Measurements from ENCODE around the gene PRKD1.

PRKD1 gene

DNA sequence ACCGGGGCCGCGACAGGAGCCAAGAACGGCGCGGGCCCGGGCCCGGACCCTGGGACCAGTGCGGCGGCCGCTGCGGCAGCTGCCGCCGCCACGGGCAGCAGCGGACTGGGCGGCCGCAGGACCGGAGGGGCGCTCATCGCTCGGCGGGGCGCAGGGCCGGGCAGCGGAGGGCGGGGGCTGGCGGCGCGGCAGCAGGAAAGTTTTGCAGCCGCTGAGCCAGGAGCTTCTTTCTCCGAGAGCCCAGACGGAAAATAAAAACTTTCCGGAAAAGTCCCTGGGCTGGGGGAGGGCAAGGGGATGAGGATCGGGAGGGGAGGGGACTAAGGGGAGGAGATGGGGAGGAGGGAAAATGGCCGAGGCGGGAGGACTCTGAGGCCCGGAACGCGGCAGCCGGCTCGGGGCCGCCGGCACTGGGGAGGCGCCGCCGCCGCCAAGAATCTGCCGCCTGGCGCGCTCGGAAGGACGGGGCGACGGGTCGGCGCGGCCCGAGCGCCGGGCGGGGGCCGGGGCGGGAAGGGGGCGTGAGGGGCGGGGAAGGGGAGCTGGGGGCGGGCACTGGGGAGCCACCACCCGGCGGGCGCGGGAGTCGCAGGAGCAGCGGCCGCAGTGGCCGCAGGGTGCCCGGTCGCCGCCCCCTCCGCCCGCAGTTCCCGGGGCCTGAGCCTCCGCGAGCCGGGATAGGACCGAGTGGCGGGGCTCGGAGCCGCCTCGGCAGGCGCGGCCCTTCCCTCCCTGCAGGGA, at the start of gene PRKD1:
Gene PRKD1 (minus strand): TSS at position 472 of the 741 bp plus-strand sequence.
- TF ChIP-seq CTCF (IDR thresholded peaks at IDR 0.05): peak; percentile 25
- H3K27ac ChIP-seq: peak within 1 kb of the TSS; percentile 76 to 92
- DNase-seq (ENCODE audit: low spot score): peak; percentile 81

DNA sequence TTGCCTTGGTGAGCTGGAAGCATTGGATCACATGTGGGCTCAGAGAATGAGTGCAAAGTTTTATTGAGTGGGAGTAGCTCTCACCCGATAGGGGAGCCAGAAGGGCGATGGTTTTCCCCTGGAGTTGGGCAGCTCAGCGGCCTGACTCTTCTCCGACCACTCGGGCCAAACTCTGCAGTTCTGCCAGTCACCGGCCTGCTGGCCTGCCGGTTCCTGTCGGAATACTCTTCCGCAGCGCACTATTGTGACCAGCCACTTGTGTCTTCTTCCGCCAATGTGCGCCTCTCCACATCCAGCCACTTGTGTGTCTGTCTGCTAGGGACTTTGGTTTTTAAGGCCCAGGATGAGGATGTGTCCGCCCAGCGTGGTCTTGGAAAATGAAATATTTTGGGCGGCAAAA, 43.5 kb upstream of the PRKD1 start:
- TF ChIP-seq CTCF (IDR thresholded peaks at IDR 0.05): no peak
- Histone ChIP-seq H3K27ac (no peak overlapping the region), H3K4me3 (no peak overlapping the region)
- no peak for DNase-seq (ENCODE audit: low spot score)

More for the DNA sequence above, at the start of gene PRKD1:
- peak within 1 kb of the TSS; percentile 93 for H3K4me3 ChIP-seq

DNA sequence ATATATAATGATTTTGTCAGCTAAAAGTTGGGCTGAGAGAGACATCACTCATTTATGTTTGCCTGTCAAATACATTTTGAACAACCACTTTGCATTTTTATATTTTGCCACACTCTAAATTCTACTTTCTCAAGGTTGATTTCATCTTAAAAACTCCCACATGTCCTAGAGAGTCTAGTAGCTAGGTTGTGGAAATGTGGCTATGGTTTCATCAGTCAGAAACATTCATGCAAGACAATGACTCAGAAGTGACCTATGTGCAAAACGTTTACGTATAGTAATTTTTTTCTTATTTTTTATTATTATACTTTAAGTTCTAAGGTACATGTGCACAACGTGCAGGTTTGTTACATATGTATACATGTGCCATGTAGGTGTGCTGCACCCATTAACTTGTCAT, 27.4 kb upstream of the PRKD1 start:
- no peak for DNase-seq (ENCODE audit: low spot score)
- Histone ChIP-seq H3K27ac (no peak overlapping the region), H3K4me3 (no peak overlapping the region)
- no peak for TF ChIP-seq CTCF (IDR thresholded peaks at IDR 0.05)

DNA sequence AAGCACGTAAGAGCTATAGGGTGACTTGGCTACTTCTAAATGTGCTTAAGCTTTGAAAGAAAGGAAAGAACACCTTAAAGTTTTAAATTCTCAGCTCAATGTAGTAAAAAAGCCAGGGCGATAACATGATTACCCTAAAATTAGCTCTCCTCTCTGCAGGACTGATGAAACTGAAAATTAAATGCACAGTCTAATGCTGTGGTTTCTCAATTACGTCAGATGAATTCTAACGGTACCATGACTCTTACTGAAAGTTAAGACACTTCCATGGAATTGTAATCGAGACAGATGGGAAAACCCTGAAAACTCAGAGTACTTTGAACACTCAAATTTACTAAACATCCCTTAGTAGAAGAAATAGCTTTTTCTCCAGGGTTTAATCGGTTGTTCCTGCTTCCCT, 25.9 kb upstream of the PRKD1 start:
- no peak for TF ChIP-seq CTCF (IDR thresholded peaks at IDR 0.05)
- H3K4me3 ChIP-seq: no peak overlapping the region
- H3K27ac ChIP-seq: no peak overlapping the region
- no peak for DNase-seq (ENCODE audit: low spot score)

DNA sequence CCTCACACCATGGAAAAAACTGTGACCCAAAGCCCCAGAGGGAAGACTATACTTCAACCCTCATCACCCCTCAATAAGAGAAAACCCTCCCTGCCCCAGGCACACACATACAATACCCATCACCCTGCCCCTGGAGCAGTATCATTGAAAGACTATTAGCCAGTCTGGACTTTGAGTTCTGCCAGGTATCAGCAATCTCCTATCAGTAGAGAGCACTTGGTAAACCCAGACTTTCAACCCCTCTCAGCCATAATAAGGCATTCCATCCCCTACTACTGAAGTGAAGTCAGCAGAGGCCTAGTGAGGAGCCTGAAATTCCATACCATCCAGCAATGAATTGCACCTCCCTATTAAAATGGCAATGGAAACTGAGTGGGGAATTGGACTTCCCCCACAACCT, 16.4 kb upstream of the PRKD1 start:
- DNase-seq (ENCODE audit: low spot score): no peak

DNA sequence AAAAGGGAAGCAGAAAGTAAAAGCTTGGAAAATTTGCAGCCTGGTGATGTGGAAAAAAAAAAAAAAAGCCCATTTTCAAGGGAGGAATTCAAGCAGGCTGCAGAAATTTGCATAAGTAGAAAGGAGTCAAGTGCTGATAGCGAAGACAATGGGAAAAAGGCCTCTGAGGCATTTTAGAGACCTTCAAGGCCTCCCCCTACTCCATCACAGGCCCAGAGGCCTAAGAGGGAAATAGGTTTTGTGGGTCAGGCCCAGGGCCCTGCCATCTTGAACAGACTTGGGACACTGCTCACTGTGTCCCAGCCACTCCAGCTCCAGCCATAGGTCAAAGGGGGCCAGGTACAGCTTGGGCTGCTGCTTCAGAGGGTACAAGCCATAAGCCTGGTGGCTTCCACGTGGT, 13.8 kb upstream of the PRKD1 start:
- H3K4me3 ChIP-seq: no peak overlapping the region
- no peak for DNase-seq (ENCODE audit: low spot score)
- H3K27ac ChIP-seq: no peak overlapping the region
- no peak for TF ChIP-seq CTCF (IDR thresholded peaks at IDR 0.05)

More for the DNA sequence above, 16.4 kb upstream of the PRKD1 start:
- no peak overlapping the region for H3K27ac ChIP-seq
- no peak for TF ChIP-seq CTCF (IDR thresholded peaks at IDR 0.05)
- no peak overlapping the region for H3K4me3 ChIP-seq

DNA sequence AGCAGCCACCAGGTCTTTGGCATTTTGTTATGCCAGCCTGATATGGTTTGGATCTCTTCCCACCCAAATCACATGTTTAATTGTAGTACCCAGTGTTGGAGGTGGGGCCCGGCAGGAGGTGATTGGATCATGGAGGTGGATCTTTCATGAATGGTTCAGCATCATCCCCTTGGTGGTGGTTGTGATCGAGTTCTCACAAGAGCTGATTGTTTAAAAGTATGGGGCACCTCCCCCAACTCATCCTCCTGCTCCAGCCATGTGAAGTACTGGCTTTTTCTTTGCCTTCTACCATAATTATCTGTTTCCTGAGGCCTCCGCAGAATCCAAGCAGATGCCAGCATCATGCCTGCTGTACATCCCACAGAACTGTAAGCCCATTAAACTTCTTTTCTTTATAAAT, 12.8 kb upstream of the PRKD1 start:
- Histone ChIP-seq H3K27ac (no peak overlapping the region), H3K4me3 (no peak overlapping the region)
- DNase-seq (ENCODE audit: low spot score): no peak
- TF ChIP-seq CTCF (IDR thresholded peaks at IDR 0.05): no peak

Measured in coronary artery (tissue), 2 donors.